WERI-Rb-1 (cell line): Measurements from ENCODE around the gene SEC24D.

ENCODE experiments used
- DNase-seq: peaks from one replicate; pipeline ENCODE4 v3.0.0-alpha.2; 2020
- H3K27ac ChIP-seq: fragments of 250-450 bp; sonication (Bioruptor Pico); 2 replicates; pipeline ENCODE4 v1.5.1; 2020; ENCODE audit warnings: mild to moderate bottlenecking, moderate library complexity
- H3K27me3 ChIP-seq: fragments of 250-450 bp; sonication (Bioruptor Pico); 2 replicates; pipeline ENCODE4 v1.5.1; 2021; ENCODE audit warnings: mild to moderate bottlenecking, low read depth, moderate library complexity; ENCODE audit not compliant: insufficient read depth, severe bottlenecking
- H3K36me3 ChIP-seq: fragments of 250-450 bp; sonication (Bioruptor Pico); 2 replicates; pipeline ENCODE4 v1.5.1; 2020; ENCODE audit warnings: mild to moderate bottlenecking, moderate library complexity
- H3K4me3 ChIP-seq: 2 replicates; pipeline ENCODE4 v1.5.1; 2011; ENCODE audit warnings: low read depth, mild to moderate bottlenecking, control low read depth, low read length
- H3K9me3 ChIP-seq: fragments of 250-450 bp; sonication (Bioruptor Pico); 2 replicates; pipeline ENCODE4 v1.5.1; 2021; ENCODE audit warnings: mild to moderate bottlenecking, moderate library complexity; ENCODE audit not compliant: severe bottlenecking
- CTCF ChIP-seq: IDR thresholded peaks from 2 replicates; pipeline ENCODE4 v1.5.1; 2011; ENCODE audit warnings: low read depth, mild to moderate bottlenecking, control low read depth, inconsistent platforms, low read length

SEC24D gene

GRCh38 chr4:118865091-118865708 is 29.3 kb upstream of the SEC24D start:
- peak; percentile 95 for TF ChIP-seq CTCF
- H3K4me3 ChIP-seq = no peak overlapping the region
- H3K27ac ChIP-seq = no peak overlapping the region
- no peaks in the 10 kb centered on the region for H3K36me3 ChIP-seq
- no peaks in the 10 kb centered on the region for H3K27me3 ChIP-seq
- H3K9me3 ChIP-seq = no peaks in the 10 kb centered on the region
- peak; percentile 61 for DNase-seq

- Histone ChIP-seq H3K27ac (no peak overlapping the region), H3K9me3 (no peaks in the 10 kb centered on the region), H3K36me3 (no peaks in the 10 kb centered on the region), H3K27me3 (no peaks in the 10 kb centered on the region), H3K4me3 (no peak overlapping the region)
- TF ChIP-seq CTCF = no peak
- DNase-seq = no peak
Measured at GRCh38 chr4:118858779-118859178, 22.9 kb upstream of the SEC24D start.

GRCh38 chr4:118857760-118858159 is 21.8 kb upstream of the SEC24D start:
- no peaks in the 10 kb centered on the region for H3K36me3 ChIP-seq
- H3K27me3 ChIP-seq = no peaks in the 10 kb centered on the region
- H3K4me3 ChIP-seq = no peak overlapping the region
- no peak for TF ChIP-seq CTCF
- H3K27ac ChIP-seq = no peak overlapping the region
- H3K9me3 ChIP-seq = no peaks in the 10 kb centered on the region
- no peak for DNase-seq

GRCh38 chr4:118850488-118851173 is 14.7 kb upstream of the SEC24D start:
- H3K4me3 ChIP-seq = no peak overlapping the region
- DNase-seq = no peak

GRCh38 chr4:118849867-118850487 is 14.1 kb upstream of the SEC24D start:
- H3K4me3 ChIP-seq = no peak overlapping the region
- H3K9me3 ChIP-seq = no peaks in the 10 kb centered on the region
- H3K27ac ChIP-seq = no peak overlapping the region
- no peaks in the 10 kb centered on the region for H3K36me3 ChIP-seq
- no peak for DNase-seq
- TF ChIP-seq CTCF = no peak
- H3K27me3 ChIP-seq = no peaks in the 10 kb centered on the region

More at GRCh38 chr4:118850488-118851173, 14.7 kb upstream of the SEC24D start:
- no peak overlapping the region for H3K27ac ChIP-seq
- TF ChIP-seq CTCF = no peak
- no peaks in the 10 kb centered on the region for H3K27me3 ChIP-seq
- H3K9me3 ChIP-seq = no peaks in the 10 kb centered on the region
- H3K36me3 ChIP-seq = no peaks in the 10 kb centered on the region
